GM21526 (cell line): ENCODE measurements around the gene WDR37.

Source experiments
- ATAC-seq: cut with Tn5 transposase; IDR thresholded peaks from one replicate; pipeline ENCODE4 v1.9.1; 2021; ENCODE audit warnings: moderate library complexity; ENCODE audit not compliant: unreplicated experiment, low FRiP score

WDR37 gene

GRCh38 chr10:1180071-1180730, 124.0 kb downstream of the WDR37 start:
- ATAC-seq, result no peak

GRCh38 chr10:1180836-1181235, 124.7 kb downstream of the WDR37 start:
- no peak for ATAC-seq
